ENCODE results near the gene RUBCN.

DNA sequence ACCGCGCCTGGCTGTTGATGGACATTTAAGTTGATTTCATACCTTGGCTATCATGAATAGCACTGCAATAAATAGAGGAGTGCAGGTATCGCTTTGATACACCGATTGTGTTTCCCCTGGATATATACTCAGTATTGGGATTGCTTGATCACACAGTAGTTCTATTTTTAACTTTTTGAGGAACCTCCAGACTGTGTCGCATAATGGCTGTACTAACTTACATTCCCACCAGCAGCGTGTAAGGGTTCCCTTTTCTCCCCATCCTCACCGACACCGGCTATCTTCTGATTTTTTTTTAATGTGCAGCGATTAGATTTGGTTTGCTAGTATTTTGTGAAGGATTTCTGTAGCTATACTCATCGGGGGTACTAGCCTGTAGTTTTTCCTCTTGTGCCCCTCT lies 16.0 kb downstream of the RUBCN start:
- TF ChIP-seq, protein P1, sequence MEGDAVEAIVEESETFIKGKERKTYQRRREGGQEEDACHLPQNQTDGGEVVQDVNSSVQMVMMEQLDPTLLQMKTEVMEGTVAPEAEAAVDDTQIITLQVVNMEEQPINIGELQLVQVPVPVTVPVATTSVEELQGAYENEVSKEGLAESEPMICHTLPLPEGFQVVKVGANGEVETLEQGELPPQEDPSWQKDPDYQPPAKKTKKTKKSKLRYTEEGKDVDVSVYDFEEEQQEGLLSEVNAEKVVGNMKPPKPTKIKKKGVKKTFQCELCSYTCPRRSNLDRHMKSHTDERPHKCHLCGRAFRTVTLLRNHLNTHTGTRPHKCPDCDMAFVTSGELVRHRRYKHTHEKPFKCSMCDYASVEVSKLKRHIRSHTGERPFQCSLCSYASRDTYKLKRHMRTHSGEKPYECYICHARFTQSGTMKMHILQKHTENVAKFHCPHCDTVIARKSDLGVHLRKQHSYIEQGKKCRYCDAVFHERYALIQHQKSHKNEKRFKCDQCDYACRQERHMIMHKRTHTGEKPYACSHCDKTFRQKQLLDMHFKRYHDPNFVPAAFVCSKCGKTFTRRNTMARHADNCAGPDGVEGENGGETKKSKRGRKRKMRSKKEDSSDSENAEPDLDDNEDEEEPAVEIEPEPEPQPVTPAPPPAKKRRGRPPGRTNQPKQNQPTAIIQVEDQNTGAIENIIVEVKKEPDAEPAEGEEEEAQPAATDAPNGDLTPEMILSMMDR (IDR thresholded peaks at IDR 0.05; ENCODE audit: insufficient read depth, low read depth, low read length), result no peak
- no peak for TF ChIP-seq EZH2 (IDR thresholded peaks at IDR 0.05; ENCODE audit: insufficient read depth, low read length)

Data from astrocyte (in vitro differentiated cells and primary cell).